Epithelial cell of proximal tubule (primary cell): Measurements from ENCODE around the gene STXBP5L. TPM values are rescaled to one million over a fixed set of nuclear protein-coding genes. Genes with fewer than 3 reads are reported as not detected.
"Not testable (repeated sequence)": the region's sequence is repeated elsewhere in the genome, so short reads cannot be mapped to it uniquely, and the experiment has no call there.

Source experiments
- DNase-seq: peaks from one replicate; pipeline ENCODE4 v3.0.0-alpha.2; 2011; ENCODE audit warnings: low read depth
- H3K4me3 ChIP-seq: 2 replicates; pipeline ENCODE4 v1.5.1; 2011; ENCODE audit warnings: low read depth, mild to moderate bottlenecking, low read length
- CTCF ChIP-seq: conservative IDR thresholded peaks from 2 replicates; pipeline ENCODE4 v1.5.1; 2012; ENCODE audit warnings: low read depth, mild to moderate bottlenecking, low read length
- total RNA-seq: library from RNA; depleted of rRNA; stranded (reverse); fragments of >200 nt; gene quantifications from 2 replicates; pipeline ENCODE4 v1.2.3, GENCODE V29; 2015

The STXBP5L gene
- total RNA-seq, 1 donor from 2014 or later = not detected

- TF ChIP-seq CTCF = no peak
- no peak for DNase-seq
- H3K4me3 ChIP-seq = no peak overlapping the region
Observed at GRCh38 chr3:121096953-121097352, 188.9 kb downstream of the STXBP5L start.

GRCh38 chr3:121111086-121111485, 203.1 kb downstream of the STXBP5L start:
- DNase-seq = not testable (repeated sequence)

GRCh38 chr3:121111914-121112612, 204.1 kb downstream of the STXBP5L start:
- no peak for TF ChIP-seq CTCF
- H3K4me3 ChIP-seq = no peak overlapping the region
- no peak for DNase-seq

More at GRCh38 chr3:121111086-121111485, 203.1 kb downstream of the STXBP5L start:
- not testable (repeated sequence) for H3K4me3 ChIP-seq

GRCh38 chr3:121126033-121126706, 218.2 kb downstream of the STXBP5L start:
- TF ChIP-seq CTCF = no peak
- DNase-seq = no peak
- H3K4me3 ChIP-seq = no peak overlapping the region

- TF ChIP-seq CTCF = no peak
- no peak overlapping the region for H3K4me3 ChIP-seq
- DNase-seq = no peak
Observed at GRCh38 chr3:121126707-121127035, 218.7 kb downstream of the STXBP5L start.

GRCh38 chr3:121152573-121152972, 244.6 kb downstream of the STXBP5L start:
- H3K4me3 ChIP-seq = no peak overlapping the region
- TF ChIP-seq CTCF = peak; percentile 41
- DNase-seq = no peak

- DNase-seq = no peak
- no peak for TF ChIP-seq CTCF
- H3K4me3 ChIP-seq = no peak overlapping the region
Observed at GRCh38 chr3:121153851-121154250, 245.8 kb downstream of the STXBP5L start.
